ENCODE results near the gene USP2.

GRCh38 chr11:119370486-119371046 lies 10.9 kb downstream of the USP2 start:
- peak in 1 of 6 experiments; percentile 24 for TF ChIP-seq CTCF (IDR thresholded peaks at IDR 0.05)
- TF ChIP-seq POLR2A (IDR thresholded peaks at IDR 0.05) = peak; percentile 45 to 78
